ENCODE measurements around the gene MAPKAPK2.
"Not testable (repeated sequence)": the region's sequence is repeated elsewhere in the genome, so short reads cannot be mapped to it uniquely, and the experiment has no call there.

Gene MAPKAPK2

DNA sequence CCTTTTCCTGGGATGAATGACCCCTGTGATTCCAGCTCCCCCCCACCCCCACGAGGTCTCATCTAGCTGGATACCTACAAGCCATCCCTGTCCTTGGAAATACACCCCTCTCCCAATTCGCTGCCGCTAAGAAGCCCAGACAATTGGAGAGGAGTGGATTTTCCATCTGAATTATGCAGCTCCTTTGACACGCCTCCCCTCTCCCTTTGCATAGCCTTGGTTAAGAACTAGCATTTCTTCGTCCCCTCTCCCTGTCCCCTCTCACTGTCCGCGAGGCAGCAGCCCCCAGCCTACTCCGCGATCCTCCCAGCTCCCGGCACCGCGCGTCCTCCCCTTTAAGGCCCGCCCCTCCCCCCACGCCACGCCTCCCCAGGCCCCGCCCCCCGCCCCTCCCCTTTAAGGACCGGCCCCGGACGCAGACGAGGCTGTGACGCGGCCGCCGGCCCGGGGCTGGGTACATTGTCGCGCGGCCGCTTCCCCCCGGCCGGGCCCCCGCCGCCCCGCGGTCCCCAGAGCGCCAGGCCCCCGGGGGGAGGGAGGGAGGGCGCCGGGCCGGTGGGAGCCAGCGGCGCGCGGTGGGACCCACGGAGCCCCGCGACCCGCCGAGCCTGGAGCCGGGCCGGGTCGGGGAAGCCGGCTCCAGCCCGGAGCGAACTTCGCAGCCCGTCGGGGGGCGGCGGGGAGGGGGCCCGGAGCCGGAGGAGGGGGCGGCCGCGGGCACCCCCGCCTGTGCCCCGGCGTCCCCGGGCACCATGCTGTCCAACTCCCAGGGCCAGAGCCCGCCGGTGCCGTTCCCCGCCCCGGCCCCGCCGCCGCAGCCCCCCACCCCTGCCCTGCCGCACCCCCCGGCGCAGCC, at the start of gene MAPKAPK2:
Gene MAPKAPK2, plus strand, starts transcription at position 428 of the 856 bp plus-strand sequence. Its CDS starts 325 bp downstream, at position 753.
- DNase-seq = peak; percentile 30

DNA sequence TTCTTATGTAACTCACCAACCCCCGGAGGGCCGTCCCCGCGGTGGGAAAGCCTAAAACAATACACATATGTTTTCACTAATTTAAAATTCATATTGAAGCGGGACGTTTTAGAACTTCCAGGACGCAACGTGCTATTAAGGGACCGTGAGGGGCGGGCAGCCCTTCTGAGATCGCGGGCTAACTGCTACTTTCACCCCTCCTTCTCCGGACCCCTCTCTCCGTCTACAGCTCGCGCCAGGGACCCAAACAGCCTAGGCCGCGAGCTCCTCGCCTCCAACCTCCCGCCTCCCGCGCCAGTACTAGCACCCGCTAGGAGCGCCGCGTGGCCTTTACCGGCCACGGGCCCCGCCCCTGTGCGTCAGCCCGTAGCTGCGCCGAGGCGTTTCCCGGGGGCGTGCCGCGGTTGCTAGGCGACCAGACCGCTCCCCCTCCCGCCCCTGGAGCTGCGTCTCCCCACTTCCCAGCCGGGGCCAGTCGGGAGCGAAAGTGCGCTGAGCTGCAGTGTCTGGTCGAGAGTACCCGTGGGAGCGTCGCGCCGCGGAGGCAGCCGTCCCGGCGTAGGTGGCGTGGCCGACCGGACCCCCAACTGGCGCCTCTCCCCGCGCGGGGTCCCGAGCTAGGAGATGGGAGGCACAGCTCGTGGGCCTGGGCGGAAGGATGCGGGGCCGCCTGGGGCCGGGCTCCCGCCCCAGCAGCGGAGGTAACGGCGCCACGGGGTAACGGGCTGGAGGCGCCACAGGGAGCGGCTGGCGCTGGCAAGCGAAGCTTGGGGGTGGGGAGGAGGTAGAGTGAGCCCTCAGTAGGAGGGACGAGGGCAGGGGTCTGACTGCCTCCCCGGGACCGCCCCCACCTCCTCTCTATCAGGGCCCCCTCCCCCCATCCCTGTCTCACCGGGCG, 49.4 kb upstream of the MAPKAPK2 start, which contains the start of gene DYRK3:
Gene DYRK3, plus strand, starts transcription at position 457 of the 898 bp plus-strand sequence. Its CDS starts 168 bp downstream, at position 625.
- DNase-seq = peak; percentile 88

DNA sequence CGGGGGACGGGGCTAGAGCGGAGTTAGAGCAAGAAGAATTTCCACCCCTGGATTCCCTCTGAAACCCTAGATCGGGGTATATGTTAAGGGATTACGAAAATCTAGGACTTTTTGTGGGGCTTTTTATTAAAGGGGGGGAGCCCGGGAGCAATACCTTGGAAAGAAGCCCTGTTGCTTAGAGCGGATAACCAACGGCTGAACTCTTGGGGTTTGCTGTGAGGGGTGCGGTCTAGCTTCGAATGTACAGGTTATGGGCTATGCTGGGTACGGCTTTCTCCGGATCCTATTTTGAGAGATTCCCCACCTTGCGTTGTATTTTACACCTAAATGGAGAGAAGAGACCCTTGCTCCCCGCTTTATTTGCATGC, 48.7 kb upstream of the MAPKAPK2 start:
- DNase-seq = peak; percentile 43

DNA sequence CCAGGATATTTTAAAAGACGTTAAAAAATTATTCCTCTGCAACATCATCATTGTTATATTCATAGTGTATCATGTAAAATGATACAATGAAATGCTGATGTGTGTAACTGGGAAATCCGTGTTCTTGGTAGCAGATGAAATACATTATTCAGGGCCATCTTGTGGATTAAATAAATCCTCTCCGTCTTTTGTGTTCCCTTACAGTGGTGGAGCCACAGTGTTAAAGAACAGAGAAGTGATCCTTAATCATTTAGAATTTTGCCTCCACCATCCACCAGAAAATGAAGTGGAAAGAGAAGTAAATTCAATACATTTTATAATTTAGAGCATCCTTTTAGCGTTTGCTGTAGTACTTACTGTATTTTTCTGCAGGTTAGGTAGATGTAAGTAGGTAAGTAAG, 48.0 kb upstream of the MAPKAPK2 start:
- DNase-seq = no peak

DNA sequence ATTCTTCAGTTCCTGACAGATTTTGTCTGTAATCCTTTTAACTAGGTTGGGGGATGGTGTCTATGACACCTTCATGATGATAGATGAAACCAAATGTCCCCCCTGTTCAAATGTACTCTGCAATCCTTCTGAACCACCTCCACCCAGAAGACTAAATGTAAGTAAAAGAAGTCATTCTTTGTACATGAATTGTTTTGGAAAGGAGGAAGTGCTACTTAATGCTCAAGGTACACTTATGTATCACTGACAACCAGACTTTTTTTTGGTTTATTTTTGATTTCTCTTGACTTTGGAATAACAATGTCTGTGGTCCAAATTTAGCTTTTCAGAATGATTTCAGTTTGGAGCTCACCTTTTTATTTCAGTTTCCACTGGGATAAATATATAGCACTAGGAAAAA, 47.1 kb upstream of the MAPKAPK2 start:
- no peak for DNase-seq

DNA sequence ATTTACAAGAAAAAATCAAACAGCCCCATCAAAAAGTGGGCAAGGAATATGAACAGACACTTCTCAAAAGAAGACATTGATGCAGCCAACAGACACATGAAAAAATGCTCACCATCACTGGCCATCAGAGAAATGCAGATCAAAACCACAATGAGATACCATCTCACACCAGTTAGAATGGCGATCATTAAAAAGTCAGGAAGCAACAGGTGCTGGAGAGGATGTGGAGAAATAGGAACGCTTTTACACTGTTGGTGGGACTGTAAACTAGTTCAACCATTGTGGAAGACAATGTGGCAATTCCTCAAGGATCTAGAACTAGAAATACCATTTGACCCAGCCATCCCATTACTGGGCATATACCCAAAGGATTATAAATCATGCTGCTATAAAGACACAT, 42.6 kb upstream of the MAPKAPK2 start:
- DNase-seq = not testable (repeated sequence)

DNA sequence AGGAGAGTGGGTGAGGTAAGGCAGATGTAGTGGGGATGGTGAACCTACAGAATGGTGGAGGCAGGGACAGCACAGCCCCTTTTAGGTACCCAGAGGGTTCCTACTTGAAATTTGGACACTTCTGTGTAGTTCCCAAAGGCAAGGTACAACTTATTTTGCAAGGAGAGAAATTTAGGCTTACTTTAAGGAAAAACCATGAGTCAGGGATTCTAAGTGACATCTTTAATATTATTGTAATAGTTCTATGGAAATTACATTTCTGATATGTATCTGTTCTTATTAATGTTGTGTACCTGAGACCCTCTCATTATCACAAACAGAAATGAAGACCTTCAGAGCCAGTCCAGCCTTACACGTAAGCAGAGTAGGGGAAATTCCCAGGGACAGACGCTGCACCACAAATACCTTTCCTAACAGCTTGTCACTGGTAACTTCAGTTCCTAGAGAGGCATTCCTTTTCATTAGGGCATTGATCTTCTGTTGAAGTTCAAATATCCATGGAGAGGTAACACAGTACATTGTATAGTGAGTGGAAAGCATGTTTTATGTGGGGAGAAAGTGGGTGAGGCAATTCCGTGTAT, 41.5 kb upstream of the MAPKAPK2 start:
- DNase-seq = no peak

DNA sequence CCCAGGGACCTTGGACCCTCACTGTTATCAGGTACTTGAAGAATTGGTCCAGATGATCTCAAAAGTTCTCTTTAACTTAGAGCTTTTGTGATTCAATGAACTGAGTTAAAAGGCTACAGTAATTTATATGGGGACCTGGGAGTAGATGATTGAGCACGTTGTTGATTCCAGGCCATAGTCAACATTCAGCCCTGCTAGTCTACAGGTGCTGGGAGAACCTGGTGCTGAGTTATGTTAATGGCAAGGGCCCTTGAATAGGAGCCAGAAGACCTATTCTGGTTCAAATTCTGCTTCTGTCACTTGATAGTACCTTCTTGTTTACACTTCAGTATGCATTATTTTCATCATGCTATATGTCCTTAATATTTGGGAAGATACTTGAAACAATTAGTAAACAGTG, 38.2 kb upstream of the MAPKAPK2 start:
- no peak for DNase-seq

DNA sequence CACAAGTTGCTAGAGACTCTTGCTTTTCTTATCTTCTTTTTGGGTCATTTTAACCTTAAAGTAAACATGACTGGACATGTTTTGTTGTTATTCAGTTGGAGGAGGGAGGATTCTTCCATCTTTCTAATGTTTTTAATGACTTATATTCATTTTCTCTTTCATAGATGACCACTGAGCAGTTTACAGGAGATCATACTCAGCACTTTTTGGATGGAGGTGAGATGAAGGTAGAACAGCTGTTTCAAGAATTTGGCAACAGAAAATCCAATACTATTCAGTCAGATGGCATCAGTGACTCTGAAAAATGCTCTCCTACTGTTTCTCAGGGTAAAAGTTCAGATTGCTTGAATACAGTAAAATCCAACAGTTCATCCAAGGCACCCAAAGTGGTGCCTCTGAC, 37.5 kb upstream of the MAPKAPK2 start:
- no peak for DNase-seq

DNA sequence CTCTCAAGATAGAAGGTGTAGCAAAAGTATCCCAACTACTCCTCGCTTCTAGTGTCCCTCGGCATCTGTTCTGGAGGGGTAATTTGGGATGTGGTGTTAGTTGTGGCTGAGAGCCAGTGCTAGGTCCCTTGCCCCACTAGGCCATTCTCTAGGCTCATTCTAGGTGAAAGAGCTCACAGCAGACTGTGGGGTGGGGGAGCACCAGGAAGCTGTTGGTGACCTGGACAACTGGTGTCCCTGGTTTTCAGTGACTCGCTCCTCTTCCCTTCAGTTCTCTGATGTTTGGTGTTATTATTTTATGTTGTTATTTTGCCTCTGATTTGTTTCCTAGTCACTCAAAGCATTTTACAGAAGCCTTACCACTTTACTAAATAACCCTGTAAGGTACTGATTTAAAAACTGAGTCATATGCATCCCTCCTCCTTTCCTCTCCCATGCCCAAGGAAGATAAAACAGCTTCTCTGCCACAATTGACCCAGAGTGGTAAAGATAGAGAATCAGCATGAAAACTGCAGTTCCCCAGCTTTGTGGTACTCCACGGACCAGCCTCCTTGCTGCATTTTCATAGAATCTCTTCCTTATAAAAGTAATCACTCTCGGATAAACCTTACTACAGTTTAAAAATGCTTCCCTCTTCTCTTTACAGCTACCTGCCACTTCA, 35.3 kb upstream of the MAPKAPK2 start:
- no peak for DNase-seq

DNA sequence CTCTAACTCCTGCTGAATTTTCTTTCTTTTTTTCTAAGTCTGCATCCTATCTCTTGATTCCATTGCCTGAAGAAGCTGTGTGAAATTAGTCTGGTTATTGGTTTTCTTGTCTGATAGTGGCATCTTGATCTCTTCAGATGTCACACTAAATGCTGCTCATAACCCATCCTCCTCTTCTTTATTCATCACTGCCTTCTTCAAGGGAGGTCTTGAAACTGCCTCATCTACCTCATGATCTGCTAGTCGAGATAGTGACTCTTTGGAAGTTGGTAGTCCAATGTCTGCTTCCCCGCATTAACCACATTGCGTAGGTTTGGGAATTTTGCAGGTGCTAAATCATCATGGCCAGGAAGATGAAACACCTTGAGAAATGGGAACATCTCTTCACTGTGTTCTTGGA, 33.7 kb upstream of the MAPKAPK2 start:
- no peak for DNase-seq

DNA sequence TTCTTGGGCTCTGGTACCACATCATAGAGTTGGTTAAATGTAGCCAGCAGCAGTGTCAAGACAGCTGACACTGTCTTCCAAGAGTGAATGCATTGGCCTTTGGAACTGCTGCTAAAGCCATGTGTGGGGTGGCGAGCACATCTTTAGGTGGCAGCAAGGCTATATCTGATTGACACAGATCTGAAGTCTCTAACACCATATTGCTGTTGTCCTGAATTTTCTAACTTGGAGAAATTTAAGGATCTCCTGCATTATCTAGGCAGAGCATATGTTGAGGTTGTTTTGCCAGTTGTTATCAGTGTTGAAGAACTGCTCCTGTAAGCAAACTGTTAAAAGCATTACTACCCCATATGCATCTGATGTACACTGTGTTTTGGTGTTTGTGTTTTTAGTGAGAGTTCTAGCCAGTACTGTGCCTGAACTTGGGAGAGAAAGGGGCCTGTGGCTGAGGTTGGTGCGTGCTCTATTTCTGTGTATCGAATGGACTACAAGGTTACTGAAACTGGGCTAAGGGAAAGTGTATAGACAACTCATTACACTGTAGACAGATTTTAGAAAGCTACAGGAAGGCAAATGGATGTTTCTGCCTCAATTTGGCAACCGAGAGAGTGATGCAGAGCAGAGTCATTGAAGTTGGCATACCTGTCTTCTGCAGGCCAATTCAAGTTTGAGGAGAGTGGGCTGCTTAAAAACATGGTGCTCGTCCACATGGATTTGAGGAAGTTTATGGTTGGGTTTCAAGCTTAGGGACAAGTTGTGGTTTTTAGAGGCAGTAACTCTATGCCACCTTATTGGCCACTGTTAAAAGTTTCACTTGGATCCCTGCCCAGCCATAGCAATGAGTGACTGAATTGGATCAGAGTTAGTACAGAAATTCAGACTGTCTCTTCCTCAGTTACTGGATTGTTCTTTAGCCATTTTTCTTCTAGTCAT, 32.5 kb upstream of the MAPKAPK2 start:
- DNase-seq = no peak

DNA sequence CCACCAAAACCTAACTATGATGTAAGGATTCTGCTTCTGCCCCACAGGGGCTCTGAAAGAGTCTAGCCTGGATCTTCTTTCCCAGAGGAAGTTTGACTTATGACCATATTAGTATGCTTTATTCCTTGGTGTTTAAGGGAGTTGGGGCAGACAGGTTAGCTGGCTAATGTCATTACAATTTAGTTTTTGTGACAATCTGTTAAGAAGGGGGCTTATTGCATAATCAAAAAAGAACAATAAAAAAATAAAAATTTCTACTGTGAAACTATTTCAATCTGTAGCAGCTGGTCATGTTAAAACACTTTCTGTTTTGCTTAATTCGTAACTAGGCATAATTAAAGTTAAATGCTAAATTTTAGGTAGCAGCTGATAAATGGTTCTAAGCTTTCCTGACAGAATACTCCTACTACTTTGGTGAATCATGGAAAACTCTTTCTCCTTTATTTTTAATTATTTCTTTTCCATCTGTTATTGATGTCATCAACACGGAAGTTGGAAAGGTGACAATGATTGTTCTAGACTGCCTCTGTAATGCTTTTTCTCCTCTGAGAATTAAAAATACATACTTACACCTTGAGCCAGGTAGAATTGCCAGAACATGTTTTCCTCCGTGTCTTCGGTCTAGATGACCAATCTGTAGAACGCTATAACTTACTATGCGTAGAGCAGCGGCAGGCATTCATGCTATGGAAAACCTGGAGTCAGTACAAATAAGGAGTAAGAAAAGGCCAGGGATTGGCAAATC, 30.8 kb upstream of the MAPKAPK2 start:
- DNase-seq = no peak

DNA sequence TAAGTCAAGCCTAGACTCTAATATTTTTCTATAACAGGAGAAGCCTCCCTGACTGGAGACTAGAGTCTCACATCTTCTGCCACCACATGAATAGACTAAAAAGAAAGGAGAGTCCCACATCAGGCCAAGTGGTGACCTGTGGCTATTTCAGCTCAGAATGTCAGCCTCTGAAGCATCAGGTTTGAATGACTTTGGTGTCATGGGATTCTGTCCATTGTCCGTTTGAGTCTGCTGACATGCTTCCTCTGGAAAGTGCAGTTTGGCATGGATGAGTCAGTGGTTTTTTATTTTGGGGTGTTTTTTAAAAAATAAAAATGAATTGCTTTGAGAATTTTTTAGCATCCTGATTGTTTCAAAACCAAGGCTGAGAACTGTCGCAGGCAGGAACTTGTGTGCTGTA, 29.9 kb upstream of the MAPKAPK2 start:
- DNase-seq = no peak

DNA sequence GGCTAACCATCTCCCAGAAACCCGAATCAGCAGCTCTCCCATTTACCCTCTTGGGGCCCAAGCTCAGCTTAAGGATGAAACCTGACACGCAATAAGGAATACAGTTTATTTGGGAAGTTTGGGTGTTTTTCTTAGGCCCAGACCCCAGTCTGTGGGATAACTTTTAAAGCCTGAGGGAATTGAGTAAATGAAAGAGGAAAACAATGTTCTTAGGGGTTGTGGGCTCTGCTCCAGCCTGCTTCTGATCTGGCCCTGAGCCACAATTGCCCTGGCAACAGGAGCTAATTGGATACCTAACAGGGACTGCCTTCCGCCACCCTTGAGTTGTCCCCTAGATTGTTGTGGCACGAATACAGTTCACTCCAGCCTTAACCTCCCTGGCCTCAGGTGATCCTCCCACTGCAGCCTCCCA, 29.2 kb upstream of the MAPKAPK2 start:
- no peak for DNase-seq

DNA sequence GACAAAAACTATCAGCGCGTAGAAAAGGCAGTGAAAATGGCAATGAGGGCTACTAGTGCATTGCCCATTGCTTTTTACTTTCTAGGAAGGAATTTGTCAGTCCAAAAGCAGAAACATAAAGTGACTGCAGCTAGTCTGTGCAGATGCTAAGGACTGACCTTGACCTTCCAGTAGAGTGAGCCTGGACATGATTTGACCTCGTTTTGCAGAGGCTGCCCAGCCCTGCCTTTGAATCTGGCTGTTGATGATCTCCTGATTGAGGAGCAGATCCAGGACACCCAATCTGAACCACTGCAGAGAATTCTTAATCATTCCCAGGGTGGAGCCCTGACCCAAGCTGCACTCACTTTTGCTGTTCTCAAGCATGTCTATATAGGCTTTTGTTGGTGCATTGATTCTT, 27.8 kb upstream of the MAPKAPK2 start:
- DNase-seq = no peak

DNA sequence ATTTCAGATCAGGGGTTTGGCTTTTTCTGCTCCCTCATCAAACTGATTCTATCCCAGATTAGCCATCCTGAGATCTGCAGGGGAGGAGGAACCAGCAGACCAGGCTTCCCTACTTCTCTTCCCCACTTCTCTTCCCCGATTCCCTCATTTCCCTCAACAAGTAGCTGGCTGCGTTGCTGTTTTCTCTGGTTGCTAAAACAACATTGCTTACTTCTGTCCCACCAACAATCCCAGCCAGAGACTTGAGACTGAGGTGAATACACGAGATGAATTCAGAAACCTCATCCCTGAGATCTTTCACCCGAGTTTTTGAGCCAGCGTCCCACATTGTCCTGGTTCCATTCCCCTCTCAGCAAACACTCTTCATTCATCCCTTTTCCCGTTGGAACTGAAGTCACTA, 27.0 kb upstream of the MAPKAPK2 start:
- no peak for DNase-seq

DNA sequence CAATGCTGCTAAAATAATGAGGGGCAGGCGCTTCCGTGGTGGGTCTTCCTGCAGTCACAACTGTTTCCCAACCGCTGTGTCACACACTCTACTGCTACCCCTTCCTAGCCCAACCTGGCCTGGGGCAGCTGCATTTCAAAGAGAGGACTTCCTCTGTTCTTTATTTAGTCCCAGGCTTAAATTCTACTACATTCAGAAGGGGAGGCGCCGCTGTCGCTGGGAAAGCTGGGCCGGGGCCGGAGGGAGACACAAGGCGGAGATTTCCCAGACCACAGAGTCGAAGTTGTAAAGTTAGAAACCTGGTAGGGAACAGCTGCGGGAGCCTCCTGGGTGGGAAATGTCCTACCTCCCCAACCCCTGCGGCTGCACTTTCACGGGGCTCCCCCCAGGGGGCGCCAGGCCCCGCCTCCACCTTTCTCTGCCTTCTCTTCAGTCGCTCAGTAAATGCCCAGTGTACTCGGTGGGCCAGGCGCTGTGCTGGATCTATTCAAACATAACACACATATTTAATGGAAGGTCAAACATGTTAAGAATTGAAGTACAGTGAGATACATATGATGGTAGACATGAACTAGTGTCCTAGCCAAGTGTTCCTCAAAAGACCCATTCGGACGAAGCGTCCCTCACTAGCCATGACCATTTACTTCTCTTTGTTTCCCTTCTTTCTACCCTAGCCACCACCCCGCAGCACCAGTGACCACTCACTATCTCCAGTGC, 26.3 kb upstream of the MAPKAPK2 start:
- no peak for DNase-seq

DNA sequence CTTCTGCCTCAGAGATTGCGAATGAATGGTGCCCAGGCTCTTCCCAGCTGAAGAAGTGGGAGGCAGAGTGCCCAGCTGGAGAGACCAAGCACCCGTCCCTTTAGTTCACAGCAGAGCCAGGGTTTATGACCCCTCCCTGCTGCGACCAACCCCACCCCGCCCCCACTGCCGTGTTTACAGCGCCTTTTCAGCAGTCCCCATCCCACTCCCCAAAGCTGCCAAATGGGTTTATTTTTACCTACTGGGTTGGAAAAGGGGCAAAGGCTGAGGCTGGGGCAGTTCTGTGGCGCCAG, 25.8 kb upstream of the MAPKAPK2 start:
- no peak for DNase-seq

DNA sequence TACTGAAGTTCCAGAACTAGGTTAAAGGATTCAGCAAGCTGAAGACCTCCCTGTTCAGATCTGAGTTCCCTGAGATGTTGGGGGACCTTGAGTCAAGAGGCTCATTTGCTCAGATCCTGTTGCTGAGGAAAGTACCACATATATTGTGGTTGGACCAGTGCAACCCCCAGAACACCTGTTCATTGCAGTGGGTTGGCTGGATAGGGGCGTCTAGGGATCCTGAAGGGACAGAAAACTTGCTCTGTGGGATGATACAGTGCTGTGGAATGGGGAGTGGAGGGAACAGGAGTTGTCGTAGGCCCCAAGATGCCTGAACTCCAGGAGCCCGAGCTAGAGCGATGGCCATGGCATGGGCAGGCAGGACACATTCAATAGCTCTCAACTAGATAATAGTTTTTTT, 24.6 kb upstream of the MAPKAPK2 start:
- DNase-seq = no peak

Data from NCI-H1694 treated with DMSO at 0.1 percent for 48 hours (cell line).